ENCODE data around the gene WDR47.
"Not testable (repeated sequence)": the region's sequence is repeated elsewhere in the genome, so short reads cannot be mapped to it uniquely, and the experiment has no call there.

The WDR47 gene

DNA sequence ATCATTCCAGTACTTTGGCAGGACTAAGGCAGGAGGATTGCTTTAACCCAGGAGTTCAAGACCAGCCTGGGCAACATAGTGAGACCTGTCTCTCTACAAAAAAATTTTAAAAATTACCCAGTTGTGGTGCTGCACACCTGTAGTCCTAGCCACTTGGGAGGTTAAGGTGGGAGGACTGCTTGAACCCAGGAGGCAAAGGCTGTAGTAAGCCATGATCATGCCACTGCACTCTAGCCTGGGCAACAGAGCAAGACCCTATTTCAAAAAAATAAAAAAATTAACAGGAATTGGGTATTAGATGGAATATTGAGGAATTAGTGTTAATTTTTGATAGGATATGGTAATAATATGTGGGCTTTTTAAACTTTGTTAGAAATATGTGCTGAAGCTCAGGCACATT is 17.1 kb upstream of the WDR47 start:
- no peak for TF ChIP-seq OSR1 (CRISPR knock-in tag; IDR thresholded peaks at IDR 0.05)
- no peak for TF ChIP-seq ARNTL (CRISPR knock-in tag; IDR thresholded peaks at IDR 0.05; ENCODE audit: borderline replicate concordance, low read depth)
- TF ChIP-seq ZFP30 (CRISPR knock-in tag; IDR thresholded peaks at IDR 0.05): no peak
- TF ChIP-seq, protein P1, sequence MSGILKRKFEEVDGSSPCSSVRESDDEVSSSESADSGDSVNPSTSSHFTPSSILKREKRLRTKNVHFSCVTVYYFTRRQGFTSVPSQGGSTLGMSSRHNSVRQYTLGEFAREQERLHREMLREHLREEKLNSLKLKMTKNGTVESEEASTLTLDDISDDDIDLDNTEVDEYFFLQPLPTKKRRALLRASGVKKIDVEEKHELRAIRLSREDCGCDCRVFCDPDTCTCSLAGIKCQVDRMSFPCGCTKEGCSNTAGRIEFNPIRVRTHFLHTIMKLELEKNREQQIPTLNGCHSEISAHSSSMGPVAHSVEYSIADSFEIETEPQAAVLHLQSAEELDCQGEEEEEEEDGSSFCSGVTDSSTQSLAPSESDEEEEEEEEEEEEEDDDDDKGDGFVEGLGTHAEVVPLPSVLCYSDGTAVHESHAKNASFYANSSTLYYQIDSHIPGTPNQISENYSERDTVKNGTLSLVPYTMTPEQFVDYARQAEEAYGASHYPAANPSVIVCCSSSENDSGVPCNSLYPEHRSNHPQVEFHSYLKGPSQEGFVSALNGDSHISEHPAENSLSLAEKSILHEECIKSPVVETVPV (CRISPR knock-in tag; IDR thresholded peaks at IDR 0.05): no peak
- TF ChIP-seq TCF4 (CRISPR knock-in tag; IDR thresholded peaks at IDR 0.05; ENCODE audit: borderline replicate concordance): no peak
- TF ChIP-seq GLIS3 (CRISPR knock-in tag; IDR thresholded peaks at IDR 0.05): no peak
- no peak for TF ChIP-seq ZNF8 (CRISPR knock-in tag; IDR thresholded peaks at IDR 0.05)
- no peak for TF ChIP-seq TOX (CRISPR knock-in tag; IDR thresholded peaks at IDR 0.05; ENCODE audit: borderline replicate concordance)
- no peak for TF ChIP-seq ZNF565 (CRISPR knock-in tag; conservative IDR thresholded peaks at IDR 0.05; ENCODE audit: low read depth)

DNA sequence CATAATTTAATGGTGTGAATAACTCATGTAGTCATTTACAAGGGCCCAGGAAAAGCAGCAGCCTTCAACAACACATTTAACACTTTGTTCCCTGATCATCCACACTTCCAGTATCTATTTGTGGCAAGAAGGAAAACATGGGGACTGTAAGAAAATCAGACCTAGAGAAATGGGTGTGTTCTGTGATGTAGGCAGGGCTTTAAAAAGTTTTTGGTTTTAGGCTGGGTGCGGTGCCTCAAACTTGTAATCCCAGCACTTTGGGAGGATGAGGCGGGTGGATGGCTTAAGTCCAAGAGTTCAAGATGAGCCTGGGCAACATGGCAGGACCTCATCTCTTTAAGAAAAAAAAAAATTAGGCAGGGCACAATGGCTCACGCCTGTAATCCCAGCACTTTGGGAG is 14.2 kb upstream of the WDR47 start:
- TF ChIP-seq CSDC2 (CRISPR knock-in tag; IDR thresholded peaks at IDR 0.05) (no peak), ZFP30 (CRISPR knock-in tag; IDR thresholded peaks at IDR 0.05) (no peak), ESRRG (CRISPR knock-in tag; IDR thresholded peaks at IDR 0.05) (no peak), ZNF70 (CRISPR knock-in tag; IDR thresholded peaks at IDR 0.05) (no peak), PPARA (CRISPR knock-in tag; IDR thresholded peaks at IDR 0.05; ENCODE audit: borderline replicate concordance) (no peak), ZNF8 (CRISPR knock-in tag; IDR thresholded peaks at IDR 0.05) (no peak), BACH2 (CRISPR knock-in tag; IDR thresholded peaks at IDR 0.05; ENCODE audit: borderline replicate concordance) (no peak), ARNTL (CRISPR knock-in tag; IDR thresholded peaks at IDR 0.05; ENCODE audit: borderline replicate concordance, low read depth) (no peak), ZNF565 (CRISPR knock-in tag; conservative IDR thresholded peaks at IDR 0.05; ENCODE audit: low read depth) (no peak), ZFP3 (CRISPR knock-in tag; IDR thresholded peaks at IDR 0.05) (no peak), OSR1 (CRISPR knock-in tag; IDR thresholded peaks at IDR 0.05) (no peak), ZC3H10 (CRISPR knock-in tag; IDR thresholded peaks at IDR 0.05) (no peak), TOX (CRISPR knock-in tag; IDR thresholded peaks at IDR 0.05; ENCODE audit: borderline replicate concordance) (no peak), GLIS3 (CRISPR knock-in tag; IDR thresholded peaks at IDR 0.05) (no peak)
- TF ChIP-seq, protein P2, sequence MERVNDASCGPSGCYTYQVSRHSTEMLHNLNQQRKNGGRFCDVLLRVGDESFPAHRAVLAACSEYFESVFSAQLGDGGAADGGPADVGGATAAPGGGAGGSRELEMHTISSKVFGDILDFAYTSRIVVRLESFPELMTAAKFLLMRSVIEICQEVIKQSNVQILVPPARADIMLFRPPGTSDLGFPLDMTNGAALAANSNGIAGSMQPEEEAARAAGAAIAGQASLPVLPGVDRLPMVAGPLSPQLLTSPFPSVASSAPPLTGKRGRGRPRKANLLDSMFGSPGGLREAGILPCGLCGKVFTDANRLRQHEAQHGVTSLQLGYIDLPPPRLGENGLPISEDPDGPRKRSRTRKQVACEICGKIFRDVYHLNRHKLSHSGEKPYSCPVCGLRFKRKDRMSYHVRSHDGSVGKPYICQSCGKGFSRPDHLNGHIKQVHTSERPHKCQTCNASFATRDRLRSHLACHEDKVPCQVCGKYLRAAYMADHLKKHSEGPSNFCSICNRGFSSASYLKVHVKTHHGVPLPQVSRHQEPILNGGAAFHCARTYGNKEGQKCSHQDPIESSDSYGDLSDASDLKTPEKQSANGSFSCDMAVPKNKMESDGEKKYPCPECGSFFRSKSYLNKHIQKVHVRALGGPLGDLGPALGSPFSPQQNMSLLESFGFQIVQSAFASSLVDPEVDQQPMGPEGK (CRISPR knock-in tag; IDR thresholded peaks at IDR 0.05; ENCODE audit: borderline replicate concordance): no peak
- TF ChIP-seq, protein P3, sequence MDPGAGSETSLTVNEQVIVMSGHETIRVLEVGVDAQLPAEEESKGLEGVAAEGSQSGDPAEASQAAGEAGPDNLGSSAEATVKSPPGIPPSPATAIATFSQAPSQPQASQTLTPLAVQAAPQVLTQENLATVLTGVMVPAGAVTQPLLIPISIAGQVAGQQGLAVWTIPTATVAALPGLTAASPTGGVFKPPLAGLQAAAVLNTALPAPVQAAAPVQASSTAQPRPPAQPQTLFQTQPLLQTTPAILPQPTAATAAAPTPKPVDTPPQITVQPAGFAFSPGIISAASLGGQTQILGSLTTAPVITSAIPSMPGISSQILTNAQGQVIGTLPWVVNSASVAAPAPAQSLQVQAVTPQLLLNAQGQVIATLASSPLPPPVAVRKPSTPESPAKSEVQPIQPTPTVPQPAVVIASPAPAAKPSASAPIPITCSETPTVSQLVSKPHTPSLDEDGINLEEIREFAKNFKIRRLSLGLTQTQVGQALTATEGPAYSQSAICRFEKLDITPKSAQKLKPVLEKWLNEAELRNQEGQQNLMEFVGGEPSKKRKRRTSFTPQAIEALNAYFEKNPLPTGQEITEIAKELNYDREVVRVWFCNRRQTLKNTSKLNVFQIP (CRISPR knock-in tag; IDR thresholded peaks at IDR 0.05; ENCODE audit: borderline replicate concordance, low read depth): no peak
- no peak for ATAC-seq

More for the DNA sequence above, 17.1 kb upstream of the WDR47 start:
- no peak for ATAC-seq

DNA sequence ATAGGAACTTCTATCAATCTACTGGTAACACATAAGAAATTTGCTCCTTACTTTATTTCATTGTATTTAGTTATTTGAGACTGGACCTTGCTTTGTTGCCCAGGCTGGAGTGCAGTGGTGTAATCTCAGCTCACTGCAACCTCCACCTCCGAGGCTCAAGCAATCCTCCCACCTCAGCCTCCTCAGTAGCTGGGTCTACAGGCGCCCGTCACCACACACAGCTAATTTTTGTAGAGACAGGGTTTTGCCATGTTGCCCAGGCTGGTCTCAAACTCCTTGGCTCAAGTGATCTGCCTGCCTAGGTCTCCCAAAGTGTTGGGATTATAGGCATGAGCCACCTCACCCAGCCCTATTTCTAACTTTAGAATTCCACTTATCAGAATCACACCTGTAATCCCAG is 10.2 kb upstream of the WDR47 start:
- ATAC-seq: not testable (repeated sequence)

DNA sequence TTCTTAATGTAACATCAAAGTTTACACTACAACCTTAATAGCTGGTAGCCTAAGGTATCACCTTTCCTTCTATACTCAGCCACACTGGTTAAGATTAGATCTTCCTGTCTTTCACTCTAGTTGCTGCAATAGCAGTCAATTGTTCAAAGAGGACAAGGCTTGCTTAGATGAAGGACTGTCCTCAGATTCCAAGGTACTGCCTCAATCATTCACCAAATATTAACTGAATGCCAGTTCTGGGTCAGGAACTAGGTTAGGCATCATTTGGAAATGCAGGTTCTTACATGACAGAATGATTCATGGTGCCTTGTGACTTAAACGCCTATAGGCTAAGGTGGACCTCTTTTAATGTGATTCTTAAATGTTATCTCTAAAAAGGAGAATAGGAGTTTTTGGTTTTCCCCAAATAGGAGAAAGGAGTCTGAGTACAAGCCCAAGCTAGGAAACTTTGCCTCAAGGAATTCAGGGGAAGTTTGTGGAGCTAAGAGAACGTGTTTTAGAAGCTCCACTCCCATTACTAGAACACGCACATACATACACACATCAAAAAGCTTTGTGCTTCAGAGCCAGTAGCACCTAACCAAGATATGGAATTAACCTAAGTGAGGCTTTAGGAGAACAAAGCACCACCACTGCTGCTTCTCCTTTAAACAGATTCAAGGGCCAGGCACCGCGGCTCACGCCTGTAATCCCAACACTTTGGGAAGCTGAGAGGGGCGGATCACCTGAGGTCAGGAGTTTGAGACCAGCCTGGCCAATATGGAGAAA is 8.5 kb upstream of the WDR47 start:
- ATAC-seq: no peak
- TF ChIP-seq ZFP3 (CRISPR knock-in tag; IDR thresholded peaks at IDR 0.05) (no peak), ZNF565 (CRISPR knock-in tag; conservative IDR thresholded peaks at IDR 0.05; ENCODE audit: low read depth) (no peak), OSR1 (CRISPR knock-in tag; IDR thresholded peaks at IDR 0.05) (no peak), ZC3H10 (CRISPR knock-in tag; IDR thresholded peaks at IDR 0.05) (no peak), ZFP30 (CRISPR knock-in tag; IDR thresholded peaks at IDR 0.05) (no peak), TCF4 (CRISPR knock-in tag; IDR thresholded peaks at IDR 0.05; ENCODE audit: borderline replicate concordance) (no peak), BACH2 (CRISPR knock-in tag; IDR thresholded peaks at IDR 0.05; ENCODE audit: borderline replicate concordance) (no peak), ESRRG (CRISPR knock-in tag; IDR thresholded peaks at IDR 0.05) (no peak), SNAI2 (CRISPR knock-in tag; IDR thresholded peaks at IDR 0.05) (no peak), PPARA (CRISPR knock-in tag; IDR thresholded peaks at IDR 0.05; ENCODE audit: borderline replicate concordance) (no peak)
- TF ChIP-seq, protein P2 (CRISPR knock-in tag; IDR thresholded peaks at IDR 0.05; ENCODE audit: borderline replicate concordance): no peak
- TF ChIP-seq, protein P4, sequence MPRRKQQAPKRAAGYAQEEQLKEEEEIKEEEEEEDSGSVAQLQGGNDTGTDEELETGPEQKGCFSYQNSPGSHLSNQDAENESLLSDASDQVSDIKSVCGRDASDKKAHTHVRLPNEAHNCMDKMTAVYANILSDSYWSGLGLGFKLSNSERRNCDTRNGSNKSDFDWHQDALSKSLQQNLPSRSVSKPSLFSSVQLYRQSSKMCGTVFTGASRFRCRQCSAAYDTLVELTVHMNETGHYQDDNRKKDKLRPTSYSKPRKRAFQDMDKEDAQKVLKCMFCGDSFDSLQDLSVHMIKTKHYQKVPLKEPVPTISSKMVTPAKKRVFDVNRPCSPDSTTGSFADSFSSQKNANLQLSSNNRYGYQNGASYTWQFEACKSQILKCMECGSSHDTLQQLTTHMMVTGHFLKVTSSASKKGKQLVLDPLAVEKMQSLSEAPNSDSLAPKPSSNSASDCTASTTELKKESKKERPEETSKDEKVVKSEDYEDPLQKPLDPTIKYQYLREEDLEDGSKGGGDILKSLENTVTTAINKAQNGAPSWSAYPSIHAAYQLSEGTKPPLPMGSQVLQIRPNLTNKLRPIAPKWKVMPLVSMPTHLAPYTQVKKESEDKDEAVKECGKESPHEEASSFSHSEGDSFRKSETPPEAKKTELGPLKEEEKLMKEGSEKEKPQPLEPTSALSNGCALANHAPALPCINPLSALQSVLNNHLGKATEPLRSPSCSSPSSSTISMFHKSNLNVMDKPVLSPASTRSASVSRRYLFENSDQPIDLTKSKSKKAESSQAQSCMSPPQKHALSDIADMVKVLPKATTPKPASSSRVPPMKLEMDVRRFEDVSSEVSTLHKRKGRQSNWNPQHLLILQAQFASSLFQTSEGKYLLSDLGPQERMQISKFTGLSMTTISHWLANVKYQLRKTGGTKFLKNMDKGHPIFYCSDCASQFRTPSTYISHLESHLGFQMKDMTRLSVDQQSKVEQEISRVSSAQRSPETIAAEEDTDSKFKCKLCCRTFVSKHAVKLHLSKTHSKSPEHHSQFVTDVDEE (CRISPR knock-in tag; IDR thresholded peaks at IDR 0.05): no peak
- TF ChIP-seq, protein P3 (CRISPR knock-in tag; IDR thresholded peaks at IDR 0.05; ENCODE audit: borderline replicate concordance, low read depth): no peak
- TF ChIP-seq, protein P1 (CRISPR knock-in tag; IDR thresholded peaks at IDR 0.05): no peak
